Liver (tissue), 3 donors: ENCODE data around the gene PRKN.
A peak's percentile ranks its signal among the peaks of the same experiment; 100 is the strongest.

ENCODE experiments used
- ATF3 ChIP-seq: IDR thresholded peaks from 2 replicates; pipeline ENCODE4 v1.6.1; 2016; ENCODE audit warnings: antibody characterized with exemption
- CTCF ChIP-seq: fragments of 150-350 bp; IDR thresholded peaks from 2 replicates; pipeline ENCODE4 v1.5.1; 2017; ENCODE audit warnings: improper control_type of control experiment, low read depth, low read length; ENCODE audit not compliant: missing input control
- MAX ChIP-seq: IDR thresholded peaks from 2 replicates; pipeline ENCODE4 v1.6.1; 2016; ENCODE audit warnings: antibody characterized with exemption
- SP1 ChIP-seq: IDR thresholded peaks from 2 replicates; pipeline ENCODE4 v1.6.1; 2018; ENCODE audit warnings: antibody characterized with exemption, mild to moderate bottlenecking
- TAF1 ChIP-seq: conservative IDR thresholded peaks from 2 replicates; pipeline ENCODE4 v1.6.1; 2016; ENCODE audit warnings: antibody characterized with exemption, mild to moderate bottlenecking
- ZBTB33 ChIP-seq: IDR thresholded peaks from 2 replicates; pipeline ENCODE4 v1.6.1; 2016; ENCODE audit warnings: antibody characterized with exemption
- TF ChIP-seq, protein P1 (sequence below): IDR thresholded peaks from 2 replicates; pipeline ENCODE4 v1.6.1; 2016; ENCODE audit warnings: antibody characterized with exemption, mild to moderate bottlenecking
- donor health status: healthy.
- donor health status: healthy.

- TF ChIP-seq CTCF, result no peak
- TF ChIP-seq SP1, result peak; percentile 17
- TF ChIP-seq ATF3, result no peak
- TF ChIP-seq, protein P1, sequence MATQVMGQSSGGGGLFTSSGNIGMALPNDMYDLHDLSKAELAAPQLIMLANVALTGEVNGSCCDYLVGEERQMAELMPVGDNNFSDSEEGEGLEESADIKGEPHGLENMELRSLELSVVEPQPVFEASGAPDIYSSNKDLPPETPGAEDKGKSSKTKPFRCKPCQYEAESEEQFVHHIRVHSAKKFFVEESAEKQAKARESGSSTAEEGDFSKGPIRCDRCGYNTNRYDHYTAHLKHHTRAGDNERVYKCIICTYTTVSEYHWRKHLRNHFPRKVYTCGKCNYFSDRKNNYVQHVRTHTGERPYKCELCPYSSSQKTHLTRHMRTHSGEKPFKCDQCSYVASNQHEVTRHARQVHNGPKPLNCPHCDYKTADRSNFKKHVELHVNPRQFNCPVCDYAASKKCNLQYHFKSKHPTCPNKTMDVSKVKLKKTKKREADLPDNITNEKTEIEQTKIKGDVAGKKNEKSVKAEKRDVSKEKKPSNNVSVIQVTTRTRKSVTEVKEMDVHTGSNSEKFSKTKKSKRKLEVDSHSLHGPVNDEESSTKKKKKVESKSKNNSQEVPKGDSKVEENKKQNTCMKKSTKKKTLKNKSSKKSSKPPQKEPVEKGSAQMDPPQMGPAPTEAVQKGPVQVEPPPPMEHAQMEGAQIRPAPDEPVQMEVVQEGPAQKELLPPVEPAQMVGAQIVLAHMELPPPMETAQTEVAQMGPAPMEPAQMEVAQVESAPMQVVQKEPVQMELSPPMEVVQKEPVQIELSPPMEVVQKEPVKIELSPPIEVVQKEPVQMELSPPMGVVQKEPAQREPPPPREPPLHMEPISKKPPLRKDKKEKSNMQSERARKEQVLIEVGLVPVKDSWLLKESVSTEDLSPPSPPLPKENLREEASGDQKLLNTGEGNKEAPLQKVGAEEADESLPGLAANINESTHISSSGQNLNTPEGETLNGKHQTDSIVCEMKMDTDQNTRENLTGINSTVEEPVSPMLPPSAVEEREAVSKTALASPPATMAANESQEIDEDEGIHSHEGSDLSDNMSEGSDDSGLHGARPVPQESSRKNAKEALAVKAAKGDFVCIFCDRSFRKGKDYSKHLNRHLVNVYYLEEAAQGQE, result no peak
- TF ChIP-seq TAF1, result no peak
- TF ChIP-seq ZBTB33, result no peak
- no peak for TF ChIP-seq MAX
Measured at GRCh38 chr6:161498881-161499280, 1228.7 kb downstream of the PRKN start.
